HEK293 (cell line): Measurements from ENCODE around the gene BLOC1S4.

ENCODE experiments used
- CTCF ChIP-seq: fragments of 450-650 bp; formaldehyde crosslinking; IDR thresholded peaks from 2 replicates; pipeline ENCODE4 v1.5.1; 2016; ENCODE audit warnings: missing biosample characterization, missing genetic modification characterization
- KLF17 ChIP-seq: fragments of 450-650 bp; formaldehyde crosslinking; IDR thresholded peaks from 2 replicates; pipeline ENCODE4 v1.5.1; 2016; ENCODE audit warnings: missing biosample characterization, missing genetic modification characterization
- YY1 ChIP-seq: fragments of 450-650 bp; formaldehyde crosslinking; IDR thresholded peaks from 2 replicates; pipeline ENCODE4 v1.5.1; 2018; ENCODE audit warnings: missing biosample characterization, missing genetic modification characterization
- ZBTB7A ChIP-seq: fragments of 450-650 bp; formaldehyde crosslinking; IDR thresholded peaks from 2 replicates; pipeline ENCODE4 v1.5.1; 2016; ENCODE audit warnings: low read depth, missing biosample characterization, missing genetic modification characterization
- ZNF138 ChIP-seq: fragments of 450-650 bp; formaldehyde crosslinking; IDR thresholded peaks from 2 replicates; pipeline ENCODE4 v1.5.1; 2016; ENCODE audit warnings: missing biosample characterization, missing genetic modification characterization, borderline replicate concordance
- ZNF174 ChIP-seq: fragments of 450-650 bp; formaldehyde crosslinking; IDR thresholded peaks from 2 replicates; pipeline ENCODE4 v1.5.0; 2017; ENCODE audit warnings: missing biosample characterization, mild to moderate bottlenecking, missing genetic modification characterization
- ZNF223 ChIP-seq: fragments of 450-650 bp; formaldehyde crosslinking; IDR thresholded peaks from 2 replicates; pipeline ENCODE4 v1.5.1; 2016; ENCODE audit warnings: missing biosample characterization, missing genetic modification characterization
- ZNF391 ChIP-seq: fragments of 450-650 bp; formaldehyde crosslinking; IDR thresholded peaks from 2 replicates; pipeline ENCODE4 v1.5.1; 2016; ENCODE audit warnings: low read depth, missing biosample characterization, missing genetic modification characterization, borderline replicate concordance
- ZNF621 ChIP-seq: fragments of 450-650 bp; formaldehyde crosslinking; IDR thresholded peaks from 2 replicates; pipeline ENCODE4 v1.5.1; 2017; ENCODE audit warnings: missing biosample characterization, missing genetic modification characterization

- TF ChIP-seq YY1 (tag by site-specific recombination) (no peak), KLF17 (tag by site-specific recombination) (no peak), ZNF621 (tag by site-specific recombination) (no peak), ZNF138 (tag by site-specific recombination) (no peak), ZNF174 (tag by site-specific recombination) (no peak), ZNF223 (tag by site-specific recombination) (no peak), ZBTB7A (tag by site-specific recombination) (no peak), CTCF (no peak), ZNF391 (tag by site-specific recombination) (no peak)
Measured at GRCh38 chr4:6751611-6752485, 35.9 kb downstream of the BLOC1S4 start.
